Cerebellar nuclear complex (tissue), 1 donor: ENCODE results near the gene SPEF2.

Experiments
- DNase-seq, 2 experiments: peaks; one replicate each; lab custom pipeline; 2025; lab: John Stamatoyannopoulos, UW

Gene SPEF2, protein sequence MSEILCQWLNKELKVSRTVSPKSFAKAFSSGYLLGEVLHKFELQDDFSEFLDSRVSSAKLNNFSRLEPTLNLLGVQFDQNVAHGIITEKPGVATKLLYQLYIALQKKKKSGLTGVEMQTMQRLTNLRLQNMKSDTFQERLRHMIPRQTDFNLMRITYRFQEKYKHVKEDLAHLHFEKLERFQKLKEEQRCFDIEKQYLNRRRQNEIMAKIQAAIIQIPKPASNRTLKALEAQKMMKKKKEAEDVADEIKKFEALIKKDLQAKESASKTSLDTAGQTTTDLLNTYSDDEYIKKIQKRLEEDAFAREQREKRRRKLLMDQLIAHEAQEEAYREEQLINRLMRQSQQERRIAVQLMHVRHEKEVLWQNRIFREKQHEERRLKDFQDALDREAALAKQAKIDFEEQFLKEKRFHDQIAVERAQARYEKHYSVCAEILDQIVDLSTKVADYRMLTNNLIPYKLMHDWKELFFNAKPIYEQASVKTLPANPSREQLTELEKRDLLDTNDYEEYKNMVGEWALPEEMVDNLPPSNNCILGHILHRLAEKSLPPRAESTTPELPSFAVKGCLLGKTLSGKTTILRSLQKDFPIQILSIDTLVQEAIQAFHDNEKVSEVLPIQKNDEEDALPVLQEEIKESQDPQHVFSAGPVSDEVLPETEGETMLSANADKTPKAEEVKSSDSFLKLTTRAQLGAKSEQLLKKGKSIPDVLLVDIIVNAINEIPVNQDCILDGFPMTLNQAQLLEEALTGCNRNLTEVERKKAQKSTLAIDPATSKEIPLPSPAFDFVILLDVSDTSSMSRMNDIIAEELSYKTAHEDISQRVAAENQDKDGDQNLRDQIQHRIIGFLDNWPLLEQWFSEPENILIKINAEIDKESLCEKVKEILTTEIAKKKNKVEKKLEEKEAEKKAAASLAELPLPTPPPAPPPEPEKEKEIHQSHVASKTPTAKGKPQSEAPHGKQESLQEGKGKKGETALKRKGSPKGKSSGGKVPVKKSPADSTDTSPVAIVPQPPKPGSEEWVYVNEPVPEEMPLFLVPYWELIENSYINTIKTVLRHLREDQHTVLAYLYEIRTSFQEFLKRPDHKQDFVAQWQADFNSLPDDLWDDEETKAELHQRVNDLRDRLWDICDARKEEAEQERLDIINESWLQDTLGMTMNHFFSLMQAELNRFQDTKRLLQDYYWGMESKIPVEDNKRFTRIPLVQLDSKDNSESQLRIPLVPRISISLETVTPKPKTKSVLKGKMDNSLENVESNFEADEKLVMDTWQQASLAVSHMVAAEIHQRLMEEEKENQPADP (N-terminal part only)

DNA sequence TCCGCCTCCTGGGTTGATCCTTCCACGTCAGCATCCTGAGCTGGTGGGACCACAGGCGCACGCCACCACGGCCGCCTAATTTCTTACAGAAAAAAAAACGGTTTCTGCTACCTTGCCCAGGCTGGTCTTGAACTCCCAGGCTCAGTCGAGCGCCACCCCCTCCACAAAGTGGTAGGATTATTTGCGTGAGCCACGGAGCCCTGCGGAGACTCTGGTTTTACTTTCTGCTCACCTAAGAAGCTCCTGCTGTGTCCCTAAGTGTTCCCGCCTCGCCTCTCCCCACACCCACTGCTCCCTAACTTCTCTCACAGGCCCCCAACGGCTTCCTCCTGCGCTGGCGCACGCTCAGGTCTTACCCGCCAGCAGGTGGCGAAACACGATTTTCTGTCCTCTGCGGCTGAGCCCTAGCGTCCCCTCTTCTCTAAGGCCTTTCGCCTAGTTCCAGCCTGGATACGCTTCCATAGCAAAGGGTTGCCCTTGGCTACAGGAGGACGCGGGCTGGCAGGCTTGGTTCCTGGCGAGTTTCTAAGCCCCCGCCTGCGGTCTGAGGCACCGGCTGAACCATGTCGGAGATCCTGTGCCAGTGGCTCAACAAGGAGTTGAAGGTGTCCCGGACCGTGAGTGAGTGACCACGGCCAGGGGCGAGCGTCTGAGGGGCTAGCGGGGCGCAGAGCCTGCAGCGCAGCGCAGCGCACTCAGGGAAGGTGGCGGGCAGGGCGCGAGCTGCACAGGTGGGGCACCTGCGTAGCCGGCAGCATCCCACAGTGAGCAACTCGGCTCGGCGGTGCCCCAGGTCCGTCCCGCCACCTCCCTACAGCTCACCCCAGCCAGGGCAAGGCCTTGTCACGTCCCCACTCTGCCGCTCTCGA is at the start of gene SPEF2:
Gene SPEF2 (plus strand): TSS at position 429 of the 869 bp plus-strand sequence. CDS start 135 bp downstream, at position 564.
- no peak for DNase-seq

DNA sequence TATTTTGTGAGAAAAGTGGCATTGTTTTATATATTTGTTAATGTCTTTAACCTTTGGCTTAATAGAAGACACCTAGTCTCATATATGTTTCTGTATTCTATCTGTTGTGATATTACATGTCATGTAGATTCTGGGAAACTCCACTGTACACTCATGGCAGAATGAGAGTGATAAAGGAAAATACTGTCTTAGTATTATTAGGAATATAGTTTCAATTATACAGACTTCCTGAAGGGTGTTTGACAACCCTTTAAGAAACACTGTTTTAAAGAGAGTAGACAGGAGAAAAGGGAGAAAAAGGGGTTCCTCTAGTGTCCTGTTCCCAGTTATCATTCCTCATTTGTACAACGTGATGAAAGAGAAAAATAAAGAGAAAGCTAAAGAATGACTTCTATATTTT is 42.1 kb upstream of the SPEF2 start:
- no peak for DNase-seq

DNA sequence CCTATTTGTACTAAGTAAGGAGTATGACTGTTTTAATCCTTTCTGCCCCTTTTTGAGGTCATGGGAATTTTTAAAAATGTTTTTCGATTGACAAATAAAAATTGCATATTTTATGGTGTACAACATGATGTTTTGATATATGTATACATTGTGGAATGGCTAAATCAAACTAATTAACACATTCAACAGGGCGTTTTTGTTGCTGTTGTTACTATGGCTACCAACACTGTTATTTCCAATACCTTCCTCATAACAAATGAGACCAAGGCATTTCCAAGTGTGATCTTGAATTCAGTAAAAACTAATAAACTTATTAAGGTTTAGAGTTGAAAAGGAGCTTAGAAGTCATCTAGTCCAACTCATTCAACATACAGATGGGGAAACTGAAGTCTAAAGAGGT is 30.2 kb upstream of the SPEF2 start:
- DNase-seq, result no peak

DNA sequence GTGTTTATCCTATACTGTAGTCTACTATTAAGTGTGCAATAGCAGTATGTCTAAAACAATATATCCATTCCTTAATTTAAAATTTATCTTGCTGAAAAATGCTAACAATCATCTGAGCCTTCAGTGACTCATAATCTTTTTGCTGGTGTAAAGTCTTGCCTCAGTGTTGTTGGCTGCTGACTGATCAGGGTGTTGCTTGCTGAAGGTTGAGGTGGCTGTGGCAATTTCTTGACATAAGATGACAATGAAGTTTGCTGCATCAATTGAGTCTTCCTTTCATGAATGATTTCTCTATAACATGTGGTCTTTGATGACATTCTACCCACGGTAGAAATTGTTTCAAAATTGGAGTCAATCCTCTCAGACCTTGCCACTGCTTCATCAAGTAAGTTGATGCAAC is 24.3 kb upstream of the SPEF2 start:
- no peak for DNase-seq

DNA sequence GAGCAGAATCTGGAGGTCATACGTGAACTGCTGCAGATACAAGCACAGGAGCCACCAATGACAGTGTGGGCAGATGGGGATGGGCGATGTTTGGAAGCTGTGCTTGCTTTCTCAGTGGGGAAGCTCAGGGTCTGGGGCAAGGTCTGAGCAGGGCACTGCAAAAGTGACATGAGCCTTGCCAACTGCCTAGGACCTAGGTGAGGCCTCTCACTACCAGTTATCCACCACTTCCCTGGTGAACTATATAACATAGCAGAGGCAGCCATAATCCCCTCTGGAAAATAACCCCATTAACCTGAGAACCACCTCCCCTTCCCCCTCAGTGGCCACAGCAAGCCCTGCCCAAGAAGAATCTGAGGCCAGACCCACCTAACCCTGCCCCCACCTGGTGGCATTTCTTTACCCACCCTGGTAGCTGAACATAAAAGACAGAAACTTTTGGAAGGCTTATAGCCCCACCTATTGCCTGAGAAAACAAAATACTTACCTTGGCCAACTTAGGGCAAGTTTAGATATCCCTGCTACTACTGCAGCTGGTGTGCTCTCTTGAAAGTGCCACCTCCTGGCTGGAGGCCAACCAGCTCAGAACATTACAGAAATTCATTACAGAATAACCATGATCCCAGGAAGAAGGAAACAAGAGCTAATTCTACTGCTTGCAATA is 18.8 kb upstream of the SPEF2 start:
- DNase-seq, result no peak

DNA sequence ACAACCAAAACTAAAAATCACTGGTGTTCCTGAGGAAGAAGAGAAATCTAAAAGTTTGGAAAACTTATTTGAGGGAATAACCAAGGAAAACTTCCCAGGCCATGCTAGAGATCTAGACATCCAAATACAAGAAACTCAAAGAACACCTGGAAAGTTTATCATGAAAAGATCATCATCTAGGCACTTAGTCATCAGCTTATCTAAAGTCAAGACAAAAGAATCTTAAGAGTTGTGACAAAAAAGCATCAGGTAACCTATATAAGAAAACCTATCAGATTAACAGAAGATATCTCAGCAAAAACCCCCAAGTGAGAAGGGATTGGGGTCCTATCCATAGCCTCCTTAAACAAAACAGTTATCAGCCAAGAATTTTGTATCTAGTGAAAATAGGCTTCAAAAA is 17.1 kb upstream of the SPEF2 start:
- no peak for DNase-seq

DNA sequence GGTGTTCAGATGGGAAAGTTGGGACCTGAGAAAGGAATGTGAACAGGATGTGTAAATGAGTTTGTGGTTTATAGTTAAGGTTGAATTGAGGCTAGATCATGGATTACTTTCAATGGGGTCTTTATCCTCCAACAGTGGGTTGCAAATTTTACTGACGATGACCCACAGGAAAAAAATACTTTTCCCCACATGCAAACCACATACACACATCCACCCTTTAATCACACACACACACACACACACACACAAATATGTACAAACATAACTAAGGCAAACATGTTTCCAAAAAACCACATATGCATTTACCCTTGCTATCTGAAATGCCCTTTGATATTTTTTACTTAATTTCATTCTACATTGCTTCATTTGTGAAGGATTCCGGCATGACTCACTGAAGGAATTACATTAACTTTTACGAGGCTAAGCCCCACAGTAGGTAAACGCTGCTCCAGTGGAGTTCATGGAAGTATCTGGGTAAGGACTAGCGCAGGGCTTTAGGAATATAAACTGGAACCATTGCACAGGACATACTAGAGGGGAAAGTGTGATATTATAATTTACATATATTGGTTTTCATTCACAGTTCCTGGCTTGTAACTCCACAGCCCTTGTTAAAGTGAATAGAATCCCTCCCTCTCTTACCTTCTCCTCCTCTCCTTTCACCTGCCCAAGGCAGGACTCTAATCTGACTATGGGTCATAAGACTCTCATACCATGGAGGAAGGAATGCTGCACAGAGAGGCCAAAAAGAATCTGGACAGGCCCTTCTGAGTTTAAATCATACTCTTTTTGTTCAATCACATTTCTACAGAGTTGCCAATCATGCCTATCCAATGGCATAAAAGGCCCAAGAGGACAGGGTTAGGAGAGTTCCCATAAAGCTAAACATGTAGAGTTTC is 8.5 kb upstream of the SPEF2 start:
- DNase-seq, result no peak

DNA sequence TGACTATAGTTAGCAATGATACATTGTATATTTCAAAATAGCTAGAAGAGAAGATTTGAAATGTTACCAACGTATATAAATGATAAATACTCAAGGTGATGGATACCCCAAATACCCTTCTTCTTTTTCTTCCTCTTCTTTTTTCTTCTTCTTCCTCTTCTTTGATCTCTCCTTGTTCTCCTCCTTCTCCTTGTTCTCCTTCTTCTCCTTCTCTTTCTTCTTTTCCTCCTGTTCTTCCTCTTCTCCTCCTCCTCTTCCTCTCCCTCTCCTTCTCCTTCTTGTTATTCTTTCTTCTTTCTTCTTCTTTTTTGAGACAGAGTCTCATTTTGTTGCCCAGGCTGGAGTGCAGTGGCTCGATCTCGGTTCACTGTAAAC is 616 bp upstream of the SPEF2 start:
- DNase-seq, result no peak

DNA sequence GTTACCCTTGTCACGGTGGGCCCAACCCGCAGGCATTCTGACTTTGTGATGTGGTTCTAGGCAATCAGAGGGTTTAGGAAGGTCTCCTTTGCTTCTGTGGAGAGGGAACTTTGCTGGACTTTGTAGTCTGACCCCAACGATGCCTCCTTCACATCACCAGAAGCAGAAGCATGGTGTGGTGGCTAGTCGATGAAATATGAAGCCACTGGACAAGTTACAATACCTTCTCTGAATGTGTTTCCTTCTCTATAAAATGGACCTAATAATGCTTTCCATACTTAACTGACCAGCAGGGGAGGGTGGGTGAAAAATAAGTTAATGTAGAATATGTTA is 607 bp downstream of the SPEF2 start:
- no peak for DNase-seq

DNA sequence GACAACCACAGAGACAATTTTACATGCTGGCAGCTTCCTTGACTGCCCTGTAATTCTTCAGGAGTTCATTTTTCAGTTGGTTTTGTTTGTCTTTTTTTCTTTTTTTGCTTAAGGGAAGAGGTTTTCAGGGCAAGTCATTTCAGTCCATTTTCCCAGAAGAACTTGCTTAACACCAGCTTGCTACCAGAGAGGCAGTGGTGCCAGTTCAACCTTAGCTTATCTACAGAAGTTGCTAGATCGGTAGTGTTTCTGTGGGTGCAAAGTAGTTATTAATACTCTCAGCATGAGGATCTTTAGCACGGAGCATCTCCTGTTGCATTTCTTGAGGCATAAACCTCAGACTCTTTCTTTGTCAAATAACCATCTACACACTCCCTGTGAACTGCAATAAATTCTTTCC is 1.1 kb downstream of the SPEF2 start:
- DNase-seq, result no peak

DNA sequence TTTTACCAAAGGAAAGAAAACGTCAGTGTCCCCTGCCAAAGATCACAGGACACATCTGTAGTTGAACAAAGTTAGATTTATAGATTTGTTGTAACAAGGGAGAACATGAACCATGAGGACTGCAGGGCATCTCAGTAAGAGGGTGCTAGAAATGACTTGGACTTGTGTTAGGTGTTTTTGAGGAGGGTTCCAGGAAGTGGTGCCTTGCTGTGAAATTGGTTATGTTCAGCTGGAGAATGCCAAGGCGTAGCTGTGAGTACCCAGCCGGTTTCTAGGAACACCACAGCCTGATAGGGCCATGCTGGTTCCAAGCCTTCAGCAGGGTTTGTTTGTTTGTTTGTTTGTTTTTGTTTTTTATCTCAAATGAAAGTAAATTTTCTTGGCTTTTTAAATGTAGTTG is 5.3 kb downstream of the SPEF2 start:
- no peak for DNase-seq

DNA sequence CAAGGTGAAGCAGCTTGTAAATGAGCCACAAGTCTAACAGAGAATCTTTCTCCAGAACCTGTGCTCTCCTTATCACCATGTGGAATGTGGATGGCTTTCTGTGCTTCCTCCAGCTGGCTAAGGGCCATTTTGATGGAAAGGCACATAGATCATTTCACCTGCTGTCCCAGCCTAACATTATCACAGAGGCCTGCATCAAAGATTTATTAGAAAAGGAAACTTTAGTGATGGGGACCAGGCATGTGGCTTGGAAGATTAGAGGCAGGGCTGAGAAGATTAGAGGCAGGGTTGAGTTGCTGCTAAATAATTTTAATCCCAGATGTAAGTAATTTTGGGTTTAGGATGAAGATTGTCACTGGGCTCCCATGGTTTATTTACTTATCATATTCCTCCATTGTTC is 6.3 kb downstream of the SPEF2 start:
- DNase-seq, result no peak

DNA sequence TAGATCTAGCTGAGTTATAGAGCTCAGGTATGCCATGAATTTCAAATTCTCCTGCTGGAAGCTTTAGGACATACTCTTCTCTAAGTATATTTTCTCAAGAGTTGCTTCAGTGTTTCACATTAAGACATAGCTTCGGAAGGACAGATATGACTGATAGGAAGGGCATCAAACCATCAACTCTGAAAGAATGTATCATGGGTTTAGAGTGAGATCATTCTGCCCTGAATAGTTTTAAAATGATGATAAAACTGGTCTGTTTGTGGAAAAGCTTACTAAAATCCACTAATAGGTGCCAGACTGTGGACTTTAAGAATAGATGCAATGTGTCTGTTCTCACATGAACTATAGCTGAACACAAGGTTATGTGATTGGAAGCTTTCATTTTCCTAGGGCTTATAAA is 8.4 kb downstream of the SPEF2 start:
- no peak for DNase-seq

DNA sequence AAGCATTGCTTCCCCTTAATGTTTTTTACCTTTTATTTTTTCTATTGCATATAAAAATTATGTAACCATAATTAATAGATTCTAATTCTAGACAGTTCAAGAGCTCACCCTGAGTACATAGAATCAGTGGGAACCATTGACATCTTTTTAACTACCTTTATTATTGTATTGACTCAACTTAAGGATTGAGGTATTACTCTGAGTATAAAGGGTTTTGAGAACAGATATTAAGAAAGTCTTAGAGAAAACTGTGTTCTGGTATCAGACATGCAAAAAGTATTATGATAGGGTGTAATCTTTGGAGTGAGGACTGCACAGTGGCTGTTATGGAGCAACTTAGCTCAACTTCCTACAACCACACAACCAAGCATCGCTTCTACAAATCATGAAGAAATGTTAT is 8.9 kb downstream of the SPEF2 start:
- no peak for DNase-seq

DNA sequence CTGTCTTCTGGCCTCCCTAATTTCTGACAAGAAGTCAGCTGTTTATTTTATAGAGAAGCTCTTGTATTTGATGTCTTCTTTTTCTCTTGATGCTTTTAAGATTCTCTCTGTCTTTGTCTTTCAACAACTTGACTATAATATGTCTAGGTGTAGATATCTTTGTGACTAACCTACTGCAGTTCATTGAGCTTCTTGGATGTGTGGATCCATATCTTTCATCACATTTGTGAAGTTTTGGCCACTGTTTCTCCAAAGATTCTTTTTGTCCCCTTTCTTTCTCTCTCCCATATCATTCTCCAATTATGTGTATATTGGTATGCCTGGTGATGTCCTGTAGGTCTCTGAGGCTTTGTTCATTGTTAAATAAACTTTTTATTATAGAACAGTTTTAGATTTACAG is 16.7 kb downstream of the SPEF2 start:
- DNase-seq, result no peak

DNA sequence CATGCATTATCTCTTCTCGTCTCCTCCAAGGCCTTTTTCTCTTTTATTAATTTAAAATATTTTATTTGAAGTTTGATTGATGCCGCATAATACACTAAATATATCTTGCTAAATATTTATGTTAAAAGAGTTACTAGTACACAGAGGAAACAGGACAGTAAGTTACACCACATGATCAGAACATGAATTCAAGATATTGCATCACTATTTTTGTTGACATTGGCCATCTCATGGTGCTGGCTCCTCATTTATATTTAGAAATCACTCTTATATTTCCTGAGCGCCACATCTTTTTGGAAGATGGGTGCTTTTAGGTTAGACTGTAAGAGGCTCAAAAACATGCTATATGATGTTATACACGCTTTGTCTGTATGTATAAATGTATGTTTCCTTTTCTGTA is 23.0 kb downstream of the SPEF2 start:
- no peak for DNase-seq

DNA sequence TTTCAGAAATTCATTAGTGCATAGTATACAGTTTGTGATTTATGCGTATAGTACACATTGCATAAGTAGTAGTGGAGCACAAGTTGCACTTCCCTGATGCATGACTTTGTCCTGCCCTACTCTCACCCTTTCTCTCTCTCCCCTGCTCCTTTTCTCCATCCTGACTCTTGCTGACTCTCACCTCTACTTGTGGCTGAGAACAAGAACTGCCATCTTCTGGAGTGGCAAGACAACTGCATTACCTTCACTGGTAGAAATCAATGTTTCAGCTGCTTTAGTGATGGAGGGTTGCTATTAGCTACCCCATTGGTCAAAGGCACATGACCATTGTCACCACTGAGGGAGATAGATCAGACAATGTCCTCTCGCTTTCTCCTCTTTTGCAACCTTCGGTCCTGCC is 26.9 kb downstream of the SPEF2 start:
- no peak for DNase-seq

DNA sequence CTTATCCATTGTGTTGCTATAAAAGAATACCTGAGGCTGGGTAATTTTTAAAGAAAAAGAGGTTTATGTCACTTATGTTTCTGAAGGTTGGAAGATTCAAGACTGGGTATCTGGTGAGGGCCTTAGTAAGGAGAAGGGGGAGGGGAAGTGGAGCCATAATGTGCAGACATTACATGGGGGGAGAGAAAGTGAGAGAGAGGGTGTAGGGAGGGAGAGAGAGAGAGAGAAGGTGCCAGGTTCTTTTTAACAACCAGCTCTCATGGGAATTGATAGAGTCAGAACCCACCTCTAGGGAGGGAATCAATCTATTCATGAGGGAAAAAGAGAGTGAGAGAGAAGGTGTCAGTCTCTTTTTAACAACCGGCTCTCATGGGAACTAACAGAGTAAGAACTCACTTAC is 29.5 kb downstream of the SPEF2 start:
- DNase-seq, result no peak

DNA sequence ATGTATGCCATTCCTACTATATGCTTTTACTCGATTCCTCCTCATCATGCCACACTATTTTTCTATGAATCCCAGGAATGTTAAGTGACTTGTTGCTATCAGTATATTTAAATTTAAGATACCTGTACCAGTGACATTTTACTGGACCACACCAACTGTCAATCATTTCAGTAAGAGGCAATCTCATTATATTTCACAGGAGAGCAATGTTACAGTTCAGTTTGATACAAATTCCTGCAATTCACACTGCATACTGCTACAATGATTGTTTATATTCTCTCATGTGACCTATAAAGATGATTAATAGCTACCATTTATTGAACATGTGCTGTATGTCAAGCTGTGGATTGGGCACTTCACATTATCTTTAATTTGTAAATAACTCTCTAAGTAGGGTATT is 30.0 kb downstream of the SPEF2 start:
- no peak for DNase-seq
